CD4-positive, alpha-beta T cell treated with Interleukin-17A for 1 hour (primary cell): ENCODE measurements around the gene MAPK7.

ENCODE experiments used
- DNase-seq: peaks from one replicate; pipeline ENCODE4 v3.0.0-alpha.2; 2020

Gene MAPK7

GRCh38 chr17:19381741-19382444 is 3.6 kb downstream of the MAPK7 start:
- DNase-seq = no peak

- DNase-seq = no peak
Measured at GRCh38 chr17:19382531-19383444, 4.5 kb downstream of the MAPK7 start.

GRCh38 chr17:19383681-19384470 is 5.6 kb downstream of the MAPK7 start:
- DNase-seq = no peak

GRCh38 chr17:19384723-19385391 is 6.6 kb downstream of the MAPK7 start:
- no peak for DNase-seq

- DNase-seq = no peak
Measured at GRCh38 chr17:19385521-19385983, 7.3 kb downstream of the MAPK7 start.

GRCh38 chr17:19386051-19386929 is 8.0 kb downstream of the MAPK7 start:
- DNase-seq = no peak

GRCh38 chr17:19386974-19387920 is 8.9 kb downstream of the MAPK7 start, which contains the start of gene MFAP4:
Gene MFAP4 (minus strand): TSS chr17:19387190. CDS start chr17:19387155, 35 bp downstream.
- no peak for DNase-seq

GRCh38 chr17:19387921-19388521 is 9.7 kb downstream of the MAPK7 start:
- DNase-seq = no peak

GRCh38 chr17:19388791-19389785 is 10.8 kb downstream of the MAPK7 start:
- DNase-seq = no peak

GRCh38 chr17:19390951-19391350 is 12.7 kb downstream of the MAPK7 start:
- DNase-seq = no peak

- DNase-seq = no peak
Measured at GRCh38 chr17:19391432-19391831, 13.1 kb downstream of the MAPK7 start.

- no peak for DNase-seq
Measured at GRCh38 chr17:19392303-19392702, 14.0 kb downstream of the MAPK7 start.

GRCh38 chr17:19397556-19398041 is 19.3 kb downstream of the MAPK7 start:
- no peak for DNase-seq

- DNase-seq = no peak
Measured at GRCh38 chr17:19398301-19399181, 20.2 kb downstream of the MAPK7 start.

GRCh38 chr17:19399750-19400450 is 21.6 kb downstream of the MAPK7 start:
- DNase-seq = no peak

GRCh38 chr17:19401321-19402010 is 23.2 kb downstream of the MAPK7 start:
- no peak for DNase-seq
